Measurements from ENCODE around the gene ST3GAL3.

Gene ST3GAL3

DNA sequence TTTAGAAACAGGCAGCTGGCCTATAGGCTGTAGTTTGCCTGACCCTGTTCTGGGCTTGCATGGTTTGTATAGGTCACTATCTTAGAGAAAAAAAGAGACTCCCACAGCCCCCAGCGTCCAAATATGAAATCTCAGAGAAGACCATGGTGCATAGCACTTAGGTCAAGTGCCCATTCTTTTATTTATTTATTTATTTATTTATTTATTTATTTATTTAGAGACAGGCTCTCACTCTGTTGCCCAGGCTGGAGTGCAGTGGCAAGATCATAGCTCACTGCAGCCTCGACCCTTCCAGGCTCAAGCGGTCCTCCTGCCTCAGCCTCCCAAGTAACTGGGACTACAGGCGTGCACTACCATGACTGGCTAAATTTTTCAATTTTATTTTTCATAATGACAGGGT is 175.4 kb downstream of the ST3GAL3 start:
- Histone ChIP-seq H3K27me3 (ENCODE audit: control insufficient read depth, insufficient read depth, low read length) (no peaks in the 10 kb centered on the region), H3K36me3 (ENCODE audit: control insufficient read depth, insufficient read depth, low read length) (no peaks in the 10 kb centered on the region), H3K4me3 (ENCODE audit: low read length) (no peak overlapping the region), H3K9ac (ENCODE audit: low read length) (no peak overlapping the region), H3K4me1 (ENCODE audit: control insufficient read depth, insufficient read depth, low read length) (no peaks in the 10 kb centered on the region), H3K9me3 (ENCODE audit: control insufficient read depth, low read length) (no peaks in the 10 kb centered on the region)

DNA sequence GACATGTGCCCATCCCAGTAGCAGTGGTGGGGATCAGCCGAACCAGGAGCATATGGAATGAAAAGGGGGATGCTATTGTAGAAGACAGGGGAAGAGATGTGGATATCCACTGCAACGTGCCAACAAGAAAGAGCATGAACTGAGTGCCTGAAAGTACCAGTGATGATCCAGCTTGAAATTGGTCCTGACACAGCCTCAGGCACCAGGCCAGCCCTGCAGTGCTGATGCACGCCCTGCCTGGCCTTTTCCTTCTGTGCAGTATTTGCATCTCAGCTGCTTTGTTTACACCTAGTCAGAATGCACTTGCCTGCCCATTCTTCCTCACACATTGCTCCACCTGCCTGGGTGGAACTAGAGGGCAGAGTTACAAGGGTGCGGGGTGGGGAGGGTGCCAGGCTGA is 176.0 kb downstream of the ST3GAL3 start:
- Histone ChIP-seq H3K27me3 (ENCODE audit: control insufficient read depth, insufficient read depth, low read length) (no peaks in the 10 kb centered on the region), H3K4me1 (ENCODE audit: control insufficient read depth, insufficient read depth, low read length) (no peaks in the 10 kb centered on the region), H3K9ac (ENCODE audit: low read length) (no peak overlapping the region), H3K4me3 (ENCODE audit: low read length) (no peak overlapping the region), H3K9me3 (ENCODE audit: control insufficient read depth, low read length) (no peaks in the 10 kb centered on the region), H3K36me3 (ENCODE audit: control insufficient read depth, insufficient read depth, low read length) (no peaks in the 10 kb centered on the region)

DNA sequence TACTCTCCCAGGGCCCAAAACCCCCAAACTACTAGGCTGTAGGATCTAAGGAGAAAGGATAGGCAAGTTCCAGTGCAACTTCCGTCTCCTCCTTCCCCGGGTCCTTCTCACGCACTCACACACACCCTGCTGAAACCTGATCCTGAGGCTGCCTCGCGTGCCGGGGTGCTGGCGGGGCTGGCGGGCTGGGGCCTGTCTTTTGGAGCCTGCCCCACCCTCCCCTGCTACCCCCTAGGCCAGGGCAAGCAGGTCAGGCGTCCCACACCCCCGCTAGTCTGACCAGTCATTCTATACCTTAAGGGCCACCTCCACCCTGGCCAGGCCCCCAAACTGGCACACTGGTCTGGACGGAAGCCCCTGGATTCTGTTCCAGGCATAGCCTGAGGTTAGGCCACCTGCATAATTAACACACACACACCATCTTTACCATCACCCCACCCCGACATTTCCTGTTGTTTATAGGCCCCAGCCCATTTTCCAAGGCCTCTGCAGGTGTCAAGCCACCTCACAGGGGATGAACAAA is 178.0 kb downstream of the ST3GAL3 start:
- Histone ChIP-seq H3K4me1 (ENCODE audit: control insufficient read depth, insufficient read depth, low read length) (no peaks in the 10 kb centered on the region), H3K9ac (ENCODE audit: low read length) (no peak overlapping the region), H3K4me3 (ENCODE audit: low read length) (no peak overlapping the region), H3K27me3 (ENCODE audit: control insufficient read depth, insufficient read depth, low read length) (no peaks in the 10 kb centered on the region), H3K36me3 (ENCODE audit: control insufficient read depth, insufficient read depth, low read length) (no peaks in the 10 kb centered on the region), H3K9me3 (ENCODE audit: control insufficient read depth, low read length) (no peaks in the 10 kb centered on the region)

DNA sequence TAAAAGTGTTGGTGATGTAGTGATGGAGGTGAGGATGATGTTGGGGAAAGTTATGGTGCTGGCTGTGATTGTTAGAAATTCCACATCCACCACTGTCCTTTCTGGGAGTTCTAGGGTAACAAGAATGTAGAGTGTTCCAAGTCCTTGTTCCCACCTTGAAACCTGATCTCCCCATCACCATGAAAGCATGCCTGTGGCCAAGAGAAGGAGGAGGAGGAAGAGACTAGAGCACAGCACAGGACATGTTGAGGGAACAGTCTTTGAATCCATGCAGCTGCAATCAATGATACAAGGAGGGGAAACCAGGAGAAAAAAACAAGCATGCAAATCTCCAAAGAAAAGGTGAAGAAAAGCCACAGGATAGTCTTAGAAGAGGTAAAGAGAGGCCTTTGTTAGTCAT is 180.4 kb downstream of the ST3GAL3 start:
- H3K36me3 ChIP-seq (ENCODE audit: control insufficient read depth, insufficient read depth, low read length): no peaks in the 10 kb centered on the region
- H3K4me1 ChIP-seq (ENCODE audit: control insufficient read depth, insufficient read depth, low read length): no peaks in the 10 kb centered on the region
- H3K9ac ChIP-seq (ENCODE audit: low read length): no peak overlapping the region
- no peaks in the 10 kb centered on the region for H3K9me3 ChIP-seq (ENCODE audit: control insufficient read depth, low read length)
- no peak overlapping the region for H3K4me3 ChIP-seq (ENCODE audit: low read length)
- no peaks in the 10 kb centered on the region for H3K27me3 ChIP-seq (ENCODE audit: control insufficient read depth, insufficient read depth, low read length)

DNA sequence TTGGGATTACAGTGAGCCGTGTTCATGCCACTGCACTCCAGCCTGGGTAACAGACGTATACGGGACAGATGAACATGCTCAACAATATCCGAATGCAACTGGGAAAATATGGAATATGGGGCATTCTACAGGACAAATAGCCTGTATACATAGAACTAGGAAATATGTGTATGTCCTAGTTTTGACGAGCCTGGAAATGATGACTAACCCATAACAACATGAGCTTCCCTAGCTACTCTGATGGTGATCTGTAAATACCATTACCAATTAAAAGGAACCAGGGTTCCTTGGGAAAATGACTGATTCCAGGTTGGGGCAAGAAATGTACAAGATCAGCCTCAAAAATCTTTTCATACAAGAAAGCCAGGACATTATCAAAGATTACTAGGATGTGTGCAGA is 183.5 kb downstream of the ST3GAL3 start:
- Histone ChIP-seq H3K36me3 (ENCODE audit: control insufficient read depth, insufficient read depth, low read length) (no peaks in the 10 kb centered on the region), H3K4me3 (ENCODE audit: low read length) (no peak overlapping the region), H3K4me1 (ENCODE audit: control insufficient read depth, insufficient read depth, low read length) (no peaks in the 10 kb centered on the region), H3K9me3 (ENCODE audit: control insufficient read depth, low read length) (no peaks in the 10 kb centered on the region), H3K27me3 (ENCODE audit: control insufficient read depth, insufficient read depth, low read length) (no peaks in the 10 kb centered on the region), H3K9ac (ENCODE audit: low read length) (no peak overlapping the region)

DNA sequence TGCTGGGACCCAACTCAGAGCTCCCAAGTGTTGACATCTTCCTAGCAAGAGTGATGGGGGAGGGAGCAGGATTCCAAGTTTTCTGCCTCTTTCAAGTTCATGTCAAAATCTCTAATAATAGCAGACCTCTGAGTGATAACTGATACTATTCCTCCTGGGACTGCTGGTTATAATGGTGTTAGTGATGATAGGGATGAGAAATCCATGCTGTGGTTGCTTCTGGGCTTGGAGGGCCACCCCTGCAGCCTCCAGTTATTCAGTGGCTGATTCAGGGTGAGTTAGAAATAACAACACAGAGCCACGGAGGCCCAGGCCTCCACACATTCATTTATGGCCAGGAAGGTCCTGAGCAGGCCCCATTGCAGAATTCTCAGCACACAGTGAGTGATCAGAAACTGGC is 185.7 kb downstream of the ST3GAL3 start:
- no peaks in the 10 kb centered on the region for H3K27me3 ChIP-seq (ENCODE audit: control insufficient read depth, insufficient read depth, low read length)
- no peak overlapping the region for H3K4me3 ChIP-seq (ENCODE audit: low read length)
- no peaks in the 10 kb centered on the region for H3K4me1 ChIP-seq (ENCODE audit: control insufficient read depth, insufficient read depth, low read length)
- no peak overlapping the region for H3K9ac ChIP-seq (ENCODE audit: low read length)
- H3K9me3 ChIP-seq (ENCODE audit: control insufficient read depth, low read length): no peaks in the 10 kb centered on the region
- no peaks in the 10 kb centered on the region for H3K36me3 ChIP-seq (ENCODE audit: control insufficient read depth, insufficient read depth, low read length)

DNA sequence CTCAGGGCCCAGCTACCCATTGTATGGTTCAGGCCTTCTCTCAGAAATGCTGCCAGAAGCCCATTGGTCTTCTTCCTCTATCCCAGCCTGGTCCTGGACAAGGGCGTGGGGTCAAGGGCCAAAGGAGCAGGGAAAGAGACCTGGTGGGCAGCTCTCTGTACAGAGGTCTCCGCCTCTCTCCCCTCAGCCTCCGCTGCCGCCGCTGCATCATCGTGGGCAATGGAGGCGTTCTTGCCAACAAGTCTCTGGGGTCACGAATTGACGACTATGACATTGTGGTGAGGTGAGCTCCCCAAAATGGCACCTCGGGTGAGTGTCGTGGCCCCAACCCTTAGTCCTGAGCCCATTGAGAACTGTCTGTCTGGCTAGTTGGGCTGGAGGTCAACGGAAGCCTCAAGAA is 191.6 kb downstream of the ST3GAL3 start:
- H3K36me3 ChIP-seq (ENCODE audit: control insufficient read depth, insufficient read depth, low read length): no peaks in the 10 kb centered on the region
- H3K4me3 ChIP-seq (ENCODE audit: low read length): no peak overlapping the region
- no peaks in the 10 kb centered on the region for H3K4me1 ChIP-seq (ENCODE audit: control insufficient read depth, insufficient read depth, low read length)
- H3K27me3 ChIP-seq (ENCODE audit: control insufficient read depth, insufficient read depth, low read length): no peaks in the 10 kb centered on the region
- H3K9ac ChIP-seq (ENCODE audit: low read length): no peak overlapping the region
- no peaks in the 10 kb centered on the region for H3K9me3 ChIP-seq (ENCODE audit: control insufficient read depth, low read length)

DNA sequence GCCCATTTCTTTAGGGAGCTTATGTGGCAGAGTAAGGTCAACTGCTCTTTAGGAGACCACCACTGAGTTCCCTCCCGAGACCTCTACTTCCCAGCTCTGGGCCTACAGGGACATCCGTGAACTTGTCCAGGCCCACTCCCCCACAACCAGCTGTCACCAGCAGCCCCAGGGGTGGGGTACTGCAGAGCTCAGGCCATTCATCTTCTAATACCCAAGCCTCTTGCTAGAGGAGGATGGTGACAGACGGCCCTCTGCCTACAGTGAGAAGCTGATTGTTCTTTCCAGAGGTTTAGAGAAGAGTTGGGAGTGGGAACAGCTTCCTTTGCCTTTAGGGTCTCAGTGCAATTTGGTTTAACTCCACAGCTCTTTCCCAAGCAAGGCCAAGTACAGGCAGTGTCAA is 193.1 kb downstream of the ST3GAL3 start:
- Histone ChIP-seq H3K36me3 (ENCODE audit: control insufficient read depth, insufficient read depth, low read length) (no peaks in the 10 kb centered on the region), H3K4me1 (ENCODE audit: control insufficient read depth, insufficient read depth, low read length) (no peaks in the 10 kb centered on the region), H3K27me3 (ENCODE audit: control insufficient read depth, insufficient read depth, low read length) (no peaks in the 10 kb centered on the region), H3K9me3 (ENCODE audit: control insufficient read depth, low read length) (no peaks in the 10 kb centered on the region), H3K9ac (ENCODE audit: low read length) (no peak overlapping the region), H3K4me3 (ENCODE audit: low read length) (no peak overlapping the region)

DNA sequence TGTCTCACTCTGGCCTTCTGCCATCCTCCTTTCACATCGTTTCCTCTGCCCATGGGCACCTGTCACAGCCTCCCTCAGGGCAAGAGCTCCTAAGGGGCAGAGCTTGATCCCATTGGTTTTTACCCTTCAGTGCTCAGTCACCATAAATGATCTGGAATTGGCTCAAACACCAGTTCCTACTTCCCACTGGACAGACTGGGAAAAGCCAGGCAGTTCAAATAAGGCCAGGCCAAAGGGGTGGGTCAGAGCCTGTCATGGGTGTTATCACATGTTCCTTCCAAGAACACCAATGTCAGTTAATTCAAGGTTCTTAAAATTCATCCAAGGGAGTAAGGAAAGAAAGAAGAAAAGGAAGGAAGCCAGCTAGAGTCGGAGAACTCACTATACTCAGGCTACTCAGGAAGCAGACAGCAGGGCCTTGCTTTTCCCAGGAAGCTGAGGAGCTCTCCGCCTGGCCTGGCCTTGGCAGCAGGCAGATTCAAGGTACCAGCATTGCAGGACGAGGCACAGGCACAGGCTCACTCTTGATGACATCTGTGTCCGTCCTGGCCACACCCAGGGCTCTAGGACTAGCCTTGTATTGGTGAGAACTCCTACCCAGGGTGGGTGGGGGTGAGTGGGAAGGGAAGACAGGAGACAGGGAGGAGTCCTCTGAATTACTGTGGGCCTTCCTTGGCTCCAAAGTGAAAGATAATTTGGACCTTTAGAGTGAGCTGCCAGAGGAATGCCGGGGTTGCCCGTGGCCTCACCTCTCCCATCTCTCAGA is 194.0 kb downstream of the ST3GAL3 start:
- Histone ChIP-seq H3K36me3 (ENCODE audit: control insufficient read depth, insufficient read depth, low read length) (no peaks in the 10 kb centered on the region), H3K27me3 (ENCODE audit: control insufficient read depth, insufficient read depth, low read length) (no peaks in the 10 kb centered on the region), H3K9me3 (ENCODE audit: control insufficient read depth, low read length) (no peaks in the 10 kb centered on the region), H3K9ac (ENCODE audit: low read length) (no peak overlapping the region), H3K4me3 (ENCODE audit: low read length) (no peak overlapping the region), H3K4me1 (ENCODE audit: control insufficient read depth, insufficient read depth, low read length) (no peaks in the 10 kb centered on the region)

DNA sequence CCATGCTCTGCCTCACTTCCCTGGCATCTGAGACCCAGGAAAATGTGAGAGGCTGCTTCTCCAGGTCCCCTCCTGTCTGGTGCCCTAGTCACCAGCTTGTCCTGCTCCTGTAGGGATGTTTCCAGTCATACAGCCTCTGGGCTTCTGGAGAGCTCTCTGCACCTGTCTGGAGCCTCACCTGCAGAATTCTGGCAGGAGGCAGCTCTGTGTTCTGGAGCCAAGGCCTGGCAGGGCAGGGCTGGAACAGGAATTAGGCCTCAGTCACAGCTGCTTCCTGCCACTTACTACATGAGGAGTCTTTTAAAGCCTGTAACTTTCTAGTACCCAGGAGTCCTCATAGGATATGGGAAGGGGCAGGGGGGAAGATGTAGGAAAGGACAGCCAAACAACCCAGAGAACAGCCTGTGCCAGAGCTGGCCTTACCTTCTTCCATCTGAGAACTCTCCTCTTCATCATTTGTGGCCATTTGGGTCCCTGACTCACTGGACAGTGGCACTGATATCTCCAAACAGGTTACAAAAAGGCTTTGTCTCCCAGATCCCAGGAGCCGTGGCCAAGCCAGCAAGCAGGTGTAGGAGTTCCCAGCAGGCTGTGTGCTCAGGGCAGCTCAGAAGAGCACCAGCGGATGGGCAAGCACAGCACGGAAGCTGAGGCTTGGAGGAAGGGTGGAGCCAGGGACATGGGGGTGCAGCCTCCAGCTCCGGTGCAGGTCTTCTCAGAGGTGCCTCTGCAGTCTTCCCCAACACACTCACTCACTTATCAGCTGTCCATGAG is 194.9 kb downstream of the ST3GAL3 start:
- Histone ChIP-seq H3K4me3 (ENCODE audit: low read length) (no peak overlapping the region), H3K9me3 (ENCODE audit: control insufficient read depth, low read length) (no peaks in the 10 kb centered on the region), H3K4me1 (ENCODE audit: control insufficient read depth, insufficient read depth, low read length) (no peaks in the 10 kb centered on the region), H3K9ac (ENCODE audit: low read length) (no peak overlapping the region), H3K36me3 (ENCODE audit: control insufficient read depth, insufficient read depth, low read length) (no peaks in the 10 kb centered on the region), H3K27me3 (ENCODE audit: control insufficient read depth, insufficient read depth, low read length) (no peaks in the 10 kb centered on the region)

DNA sequence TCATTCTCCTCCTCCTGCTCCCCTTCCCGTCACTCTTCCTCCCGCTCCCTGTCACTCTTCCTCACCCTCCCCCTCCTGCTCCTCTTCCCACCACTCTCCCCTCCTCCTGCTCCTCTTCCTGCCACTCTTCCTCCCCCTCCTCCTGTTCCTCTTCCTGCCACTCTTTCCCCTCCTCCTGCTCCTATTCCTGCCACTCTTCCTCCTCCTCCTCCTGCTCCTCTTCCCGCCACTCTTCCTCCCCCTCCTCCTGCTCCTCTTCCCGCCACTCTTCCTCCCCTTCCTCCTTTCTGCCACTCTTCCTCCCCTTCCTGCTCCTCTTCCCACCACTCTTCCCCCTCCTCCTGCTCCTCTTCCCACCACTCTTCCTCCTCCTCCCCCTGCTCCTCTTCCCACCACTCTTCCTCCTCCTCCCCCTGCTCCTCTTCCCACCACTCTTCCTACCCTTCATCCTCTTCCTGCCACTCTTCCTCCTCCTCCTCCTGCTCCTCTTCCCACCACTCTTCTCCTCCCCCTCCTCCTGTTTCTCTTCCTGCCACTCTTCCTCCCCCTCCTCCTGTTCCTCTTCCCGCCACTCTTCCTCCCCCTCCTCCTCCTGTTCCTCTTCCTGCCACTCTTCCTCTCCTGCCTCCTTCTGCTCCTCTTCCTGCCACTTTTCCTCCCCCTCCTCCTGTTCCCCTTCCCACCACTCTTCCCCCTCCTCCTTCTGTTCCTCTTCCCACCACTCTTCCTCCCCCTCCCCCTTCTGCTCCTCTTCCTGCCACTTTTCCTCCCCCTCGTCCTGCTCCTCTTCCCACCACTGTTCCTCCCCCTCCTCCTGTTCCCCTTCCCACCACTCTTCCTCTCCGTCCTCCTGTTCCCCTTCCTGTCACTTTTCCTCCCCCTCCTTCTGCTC is 197.6 kb downstream of the ST3GAL3 start:
- Histone ChIP-seq H3K9ac (ENCODE audit: low read length) (no peak overlapping the region), H3K9me3 (ENCODE audit: control insufficient read depth, low read length) (no peaks in the 10 kb centered on the region), H3K4me1 (ENCODE audit: control insufficient read depth, insufficient read depth, low read length) (no peaks in the 10 kb centered on the region), H3K4me3 (ENCODE audit: low read length) (no peak overlapping the region), H3K36me3 (ENCODE audit: control insufficient read depth, insufficient read depth, low read length) (no peaks in the 10 kb centered on the region), H3K27me3 (ENCODE audit: control insufficient read depth, insufficient read depth, low read length) (no peaks in the 10 kb centered on the region)

DNA sequence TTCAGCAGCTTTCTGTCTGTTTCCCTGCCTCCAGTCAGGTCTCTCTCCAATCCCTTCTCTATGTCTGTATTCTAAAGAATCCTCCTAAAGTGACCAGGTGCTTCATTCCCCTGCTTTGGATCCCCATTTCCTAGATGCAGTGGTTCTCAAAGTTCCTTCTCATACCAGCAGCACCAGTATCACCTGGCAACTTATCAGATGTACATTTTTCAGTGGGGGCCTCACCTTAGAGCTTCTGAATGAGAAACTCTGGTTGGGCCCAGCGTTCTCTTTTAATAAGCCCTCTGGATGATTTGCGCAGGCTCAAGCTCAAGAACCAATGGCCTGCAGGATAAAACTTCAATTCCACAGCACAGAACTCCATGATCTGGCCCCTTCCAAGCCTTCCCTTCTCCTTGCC is 200.9 kb downstream of the ST3GAL3 start:
- Histone ChIP-seq H3K9me3 (ENCODE audit: control insufficient read depth, low read length) (no peaks in the 10 kb centered on the region), H3K36me3 (ENCODE audit: control insufficient read depth, insufficient read depth, low read length) (no peaks in the 10 kb centered on the region), H3K4me1 (ENCODE audit: control insufficient read depth, insufficient read depth, low read length) (no peaks in the 10 kb centered on the region), H3K27me3 (ENCODE audit: control insufficient read depth, insufficient read depth, low read length) (no peaks in the 10 kb centered on the region), H3K4me3 (ENCODE audit: low read length) (no peak overlapping the region), H3K9ac (ENCODE audit: low read length) (no peak overlapping the region)
